ENCODE results near the gene TOMM34.

Gene TOMM34

DNA sequence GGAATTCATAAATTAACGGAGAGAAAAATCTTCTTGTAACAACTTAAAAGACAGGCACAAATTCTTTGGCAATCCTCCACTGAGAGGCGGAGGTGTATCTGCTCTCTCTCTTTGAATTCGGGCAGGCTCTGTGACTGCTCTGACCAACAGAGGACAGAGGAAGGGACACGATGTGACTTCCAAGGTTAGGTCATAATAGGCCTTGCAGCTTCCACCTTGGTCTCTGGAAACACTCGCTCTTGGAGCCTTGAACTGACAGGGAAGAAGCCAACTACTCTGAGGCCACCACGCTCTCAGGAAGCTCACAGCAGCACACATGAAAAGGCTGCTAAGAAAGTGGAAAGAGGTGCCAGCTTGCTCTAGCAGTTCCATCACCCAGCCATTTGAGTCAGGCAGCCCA, 14.9 kb downstream of the TOMM34 start:
- no peak overlapping the region for H3K4me3 ChIP-seq (ENCODE audit: low read depth, low read length)
- DNase-seq (ENCODE audit: low read depth): no peak
- no peak for TF ChIP-seq MYC (IDR thresholded peaks at IDR 0.05; ENCODE audit: low read depth, low read length)
- no peak for TF ChIP-seq CTCF (IDR thresholded peaks at IDR 0.05; ENCODE audit: low read depth, low read length)
- TF ChIP-seq, protein P1, sequence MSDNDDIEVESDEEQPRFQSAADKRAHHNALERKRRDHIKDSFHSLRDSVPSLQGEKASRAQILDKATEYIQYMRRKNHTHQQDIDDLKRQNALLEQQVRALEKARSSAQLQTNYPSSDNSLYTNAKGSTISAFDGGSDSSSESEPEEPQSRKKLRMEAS (IDR thresholded peaks at IDR 0.05; ENCODE audit: low read depth, low read length): no peak
- no peak for TF ChIP-seq POLR2A (IDR thresholded peaks at IDR 0.05; ENCODE audit: extremely low read depth, insufficient read length)

GRCh38 chr20:44943828-44944227, 16.4 kb downstream of the TOMM34 start:
- no peak for TF ChIP-seq CTCF (IDR thresholded peaks at IDR 0.05; ENCODE audit: low read depth, low read length)
- TF ChIP-seq POLR2A (IDR thresholded peaks at IDR 0.05; ENCODE audit: extremely low read depth, insufficient read length): no peak
- TF ChIP-seq, protein P1 (IDR thresholded peaks at IDR 0.05; ENCODE audit: low read depth, low read length): no peak
- no peak for TF ChIP-seq MYC (IDR thresholded peaks at IDR 0.05; ENCODE audit: low read depth, low read length)
- DNase-seq (ENCODE audit: low read depth): no peak
- no peak overlapping the region for H3K4me3 ChIP-seq (ENCODE audit: low read depth, low read length)

DNA sequence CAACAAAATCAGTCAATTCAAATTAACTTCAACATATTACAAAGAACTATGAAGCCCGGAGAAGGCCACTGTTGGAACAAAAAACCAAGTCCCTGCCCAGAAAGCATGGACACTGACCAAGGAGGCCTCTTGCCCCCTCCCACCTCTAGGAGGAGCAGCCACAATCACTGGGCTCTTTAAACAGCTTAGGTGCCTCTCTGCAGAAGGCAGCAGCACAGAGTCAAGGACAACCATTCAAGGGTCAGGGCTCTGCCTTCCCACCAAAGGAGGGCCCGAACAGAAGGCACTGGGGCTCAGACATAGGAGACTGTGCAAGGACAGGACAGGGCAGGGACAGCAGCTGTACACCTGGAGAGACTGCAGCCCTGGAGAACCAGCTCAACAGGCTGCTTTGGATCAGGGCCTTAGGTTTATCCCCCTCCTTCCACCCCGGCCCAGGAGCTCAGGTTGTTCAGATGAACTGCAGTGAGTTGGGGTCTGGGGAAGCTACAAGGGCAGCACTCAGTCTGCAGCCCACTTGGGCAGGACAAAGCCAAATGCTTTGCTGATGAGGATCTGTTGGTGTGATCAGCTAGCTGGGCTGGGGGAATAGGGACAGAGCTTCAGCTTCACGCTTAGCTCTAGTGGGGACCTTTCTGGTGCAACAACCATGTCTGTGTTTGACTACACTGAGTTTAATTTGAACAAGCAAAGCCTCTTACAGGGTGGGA, 17.8 kb downstream of the TOMM34 start:
- no peak for DNase-seq (ENCODE audit: low read depth)
- TF ChIP-seq POLR2A (IDR thresholded peaks at IDR 0.05; ENCODE audit: extremely low read depth, insufficient read length) (no peak), MYC (IDR thresholded peaks at IDR 0.05; ENCODE audit: low read depth, low read length) (no peak), CTCF (IDR thresholded peaks at IDR 0.05; ENCODE audit: low read depth, low read length) (no peak)
- TF ChIP-seq, protein P1 (IDR thresholded peaks at IDR 0.05; ENCODE audit: low read depth, low read length): no peak
- no peak overlapping the region for H3K4me3 ChIP-seq (ENCODE audit: low read depth, low read length)

DNA sequence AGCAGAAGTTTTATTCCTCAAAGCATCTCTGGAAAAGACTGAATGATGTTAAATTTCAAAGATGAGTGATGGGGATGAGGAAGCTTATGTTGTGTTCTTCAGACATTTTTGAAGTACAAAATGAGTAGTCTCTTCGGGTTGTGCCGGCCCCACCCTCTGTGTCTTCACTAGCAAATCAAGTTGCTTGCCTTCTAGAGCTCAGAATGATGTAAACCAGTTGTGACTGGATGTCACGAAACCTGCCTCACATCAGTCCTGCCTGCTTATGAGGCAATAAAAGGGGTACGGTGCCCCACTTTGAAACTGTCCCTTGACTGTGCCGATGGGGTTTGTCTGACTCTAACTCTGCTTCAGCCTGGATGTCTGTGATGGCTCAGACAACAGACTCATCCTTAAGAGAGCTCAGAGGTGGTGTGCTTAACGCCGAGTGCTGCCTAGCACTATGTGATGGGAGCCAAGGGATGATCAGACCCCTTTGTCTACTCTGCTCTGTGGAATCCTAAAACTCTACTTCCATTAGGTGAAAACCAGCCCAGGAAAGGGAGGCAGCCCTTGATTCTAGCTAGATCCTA, 19.0 kb downstream of the TOMM34 start:
- DNase-seq (ENCODE audit: low read depth): no peak
- H3K4me3 ChIP-seq (ENCODE audit: low read depth, low read length): no peak overlapping the region
- no peak for TF ChIP-seq MYC (IDR thresholded peaks at IDR 0.05; ENCODE audit: low read depth, low read length)
- TF ChIP-seq POLR2A (IDR thresholded peaks at IDR 0.05; ENCODE audit: extremely low read depth, insufficient read length): no peak
- TF ChIP-seq, protein P1 (IDR thresholded peaks at IDR 0.05; ENCODE audit: low read depth, low read length): no peak
- TF ChIP-seq CTCF (IDR thresholded peaks at IDR 0.05; ENCODE audit: low read depth, low read length): no peak

DNA sequence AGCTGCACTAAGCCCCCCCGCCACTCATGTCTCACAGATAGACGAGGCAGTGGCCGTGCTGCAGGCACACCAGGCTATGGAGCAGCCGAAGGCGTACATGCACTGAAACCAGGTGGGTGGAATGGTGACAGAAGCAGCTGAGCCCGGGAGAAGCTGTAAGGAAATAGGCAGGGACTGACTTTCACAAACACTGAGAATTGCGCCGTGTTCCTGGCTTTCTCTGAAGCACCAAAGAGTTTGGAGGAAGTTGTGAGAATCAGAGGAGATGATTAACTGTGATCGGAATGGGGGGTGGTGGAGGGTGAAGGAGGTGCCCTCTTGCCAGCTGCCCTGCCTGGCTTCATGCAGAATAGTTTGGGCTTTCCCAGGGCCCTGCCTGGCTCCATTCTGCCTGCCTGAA, 21.6 kb downstream of the TOMM34 start:
- TF ChIP-seq CTCF (IDR thresholded peaks at IDR 0.05; ENCODE audit: low read depth, low read length): no peak
- TF ChIP-seq MYC (IDR thresholded peaks at IDR 0.05; ENCODE audit: low read depth, low read length): no peak
- TF ChIP-seq, protein P1 (IDR thresholded peaks at IDR 0.05; ENCODE audit: low read depth, low read length): no peak
- no peak for TF ChIP-seq POLR2A (IDR thresholded peaks at IDR 0.05; ENCODE audit: extremely low read depth, insufficient read length)
- no peak overlapping the region for H3K4me3 ChIP-seq (ENCODE audit: low read depth, low read length)
- DNase-seq (ENCODE audit: low read depth): no peak
